AG09309 (cell line): ENCODE data around the gene RBMS3.

Source experiments
- DNase-seq: peaks from one replicate; pipeline ENCODE4 v3.0.0-alpha.2; 2010; ENCODE audit warnings: low read depth
- H3K4me3 ChIP-seq: 2 replicates; pipeline ENCODE4 v1.5.1; 2011; ENCODE audit warnings: mild to moderate bottlenecking, low read depth, low read length, moderate library complexity; ENCODE audit not compliant: control insufficient read depth
- TF ChIP-seq, protein P1 (sequence below): IDR thresholded peaks from 2 replicates; pipeline ENCODE4 v1.5.1; 2011; ENCODE audit warnings: mild to moderate bottlenecking, low read depth, low read length, inconsistent platforms; ENCODE audit not compliant: insufficient read depth, control insufficient read depth; ENCODE audit errors: missing control alignments

RBMS3 gene

GRCh38 chr3:29890801-29891200 lies 609.9 kb downstream of the RBMS3 start:
- TF ChIP-seq, protein P1, sequence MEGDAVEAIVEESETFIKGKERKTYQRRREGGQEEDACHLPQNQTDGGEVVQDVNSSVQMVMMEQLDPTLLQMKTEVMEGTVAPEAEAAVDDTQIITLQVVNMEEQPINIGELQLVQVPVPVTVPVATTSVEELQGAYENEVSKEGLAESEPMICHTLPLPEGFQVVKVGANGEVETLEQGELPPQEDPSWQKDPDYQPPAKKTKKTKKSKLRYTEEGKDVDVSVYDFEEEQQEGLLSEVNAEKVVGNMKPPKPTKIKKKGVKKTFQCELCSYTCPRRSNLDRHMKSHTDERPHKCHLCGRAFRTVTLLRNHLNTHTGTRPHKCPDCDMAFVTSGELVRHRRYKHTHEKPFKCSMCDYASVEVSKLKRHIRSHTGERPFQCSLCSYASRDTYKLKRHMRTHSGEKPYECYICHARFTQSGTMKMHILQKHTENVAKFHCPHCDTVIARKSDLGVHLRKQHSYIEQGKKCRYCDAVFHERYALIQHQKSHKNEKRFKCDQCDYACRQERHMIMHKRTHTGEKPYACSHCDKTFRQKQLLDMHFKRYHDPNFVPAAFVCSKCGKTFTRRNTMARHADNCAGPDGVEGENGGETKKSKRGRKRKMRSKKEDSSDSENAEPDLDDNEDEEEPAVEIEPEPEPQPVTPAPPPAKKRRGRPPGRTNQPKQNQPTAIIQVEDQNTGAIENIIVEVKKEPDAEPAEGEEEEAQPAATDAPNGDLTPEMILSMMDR: no peak
- no peak overlapping the region for H3K4me3 ChIP-seq
- no peak for DNase-seq

DNA sequence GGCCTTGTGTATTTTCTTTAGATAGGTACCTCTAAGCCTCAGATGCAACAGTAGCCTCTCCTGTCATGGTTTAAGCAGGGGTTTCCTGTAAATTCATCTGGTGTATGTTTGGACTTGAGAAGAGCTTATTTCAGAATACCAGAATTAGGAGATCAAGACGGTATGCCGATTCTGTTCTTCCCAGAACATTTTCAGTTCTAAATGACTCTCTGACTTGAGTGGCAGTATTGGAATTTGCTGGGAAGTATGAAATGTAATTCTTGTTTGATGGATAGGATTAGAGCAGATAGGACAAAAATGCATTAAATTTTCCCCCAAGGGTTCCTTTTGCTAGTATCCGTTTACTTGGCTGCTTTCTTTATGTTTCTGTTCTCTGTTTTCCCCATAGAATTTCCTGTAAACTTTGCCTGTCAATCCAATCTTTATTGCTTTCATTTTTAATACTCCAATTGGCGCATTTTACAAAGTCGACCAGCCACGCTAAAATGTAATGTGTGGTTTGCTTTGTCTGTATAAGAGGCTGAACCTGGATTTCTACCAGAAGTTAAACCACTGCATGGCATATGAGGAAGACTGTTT lies 612.2 kb downstream of the RBMS3 start:
- no peak for DNase-seq
- TF ChIP-seq, protein P1: no peak
- H3K4me3 ChIP-seq: no peak overlapping the region

GRCh38 chr3:29896856-29897255 lies 616.0 kb downstream of the RBMS3 start:
- TF ChIP-seq, protein P1: no peak
- DNase-seq: no peak
- no peak overlapping the region for H3K4me3 ChIP-seq

DNA sequence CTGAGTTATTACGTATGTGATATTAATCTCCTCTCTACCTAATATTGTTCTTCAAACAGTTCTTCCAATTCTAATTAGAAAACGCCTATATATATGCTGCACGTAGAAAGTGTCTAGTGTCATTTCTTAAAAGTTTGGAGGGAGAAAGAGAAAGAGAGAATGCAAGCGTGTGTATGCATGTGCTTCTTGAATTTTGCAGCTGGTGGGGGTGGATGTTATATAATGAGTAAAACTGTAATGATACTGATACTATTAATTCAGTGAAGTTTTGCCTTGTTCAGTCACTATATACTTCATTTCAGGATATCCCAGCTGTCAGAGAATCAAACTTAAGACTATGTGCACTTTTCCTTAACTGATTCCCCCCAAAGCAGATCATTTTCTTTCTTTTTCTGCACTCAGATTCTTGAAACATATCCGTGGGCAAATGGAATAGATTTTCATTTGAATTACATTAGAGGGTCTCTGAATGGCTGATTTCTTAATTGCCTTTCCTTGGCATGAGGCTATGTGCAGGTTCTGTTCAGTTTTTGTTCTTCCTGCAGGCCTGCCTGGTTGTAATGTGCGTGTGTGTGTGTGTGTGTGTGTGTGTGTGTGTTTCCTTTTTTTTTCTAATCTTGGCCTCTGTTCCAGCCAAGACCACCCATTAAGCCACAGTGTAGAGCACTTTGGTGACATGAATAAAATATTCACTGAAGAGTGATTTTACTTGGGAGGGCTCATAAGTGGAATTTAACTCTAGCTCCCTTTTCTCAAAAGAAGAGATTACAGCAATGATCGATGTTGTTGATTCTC lies 617.5 kb downstream of the RBMS3 start:
- TF ChIP-seq, protein P1: no peak
- no peak for DNase-seq
- no peak overlapping the region for H3K4me3 ChIP-seq

DNA sequence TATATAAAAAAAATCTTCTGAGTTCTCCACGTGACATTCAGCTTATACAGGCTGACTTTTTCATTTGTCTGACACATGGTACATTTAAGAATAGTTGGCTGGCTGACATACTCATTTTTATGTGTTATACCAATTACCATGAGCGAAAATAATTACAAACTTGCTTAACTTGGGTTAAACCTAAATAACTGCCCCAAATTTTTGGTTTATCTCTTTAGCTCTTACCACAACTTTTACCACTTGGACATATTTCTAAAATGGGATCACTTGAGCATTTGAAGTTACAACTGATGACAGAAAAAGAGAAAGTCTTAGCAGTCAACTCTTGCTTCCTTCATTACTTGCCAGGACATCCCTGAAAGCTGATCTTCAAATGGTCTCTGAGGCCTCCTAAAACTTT lies 618.1 kb downstream of the RBMS3 start:
- no peak for DNase-seq
- H3K4me3 ChIP-seq: no peak overlapping the region
- TF ChIP-seq, protein P1: no peak

DNA sequence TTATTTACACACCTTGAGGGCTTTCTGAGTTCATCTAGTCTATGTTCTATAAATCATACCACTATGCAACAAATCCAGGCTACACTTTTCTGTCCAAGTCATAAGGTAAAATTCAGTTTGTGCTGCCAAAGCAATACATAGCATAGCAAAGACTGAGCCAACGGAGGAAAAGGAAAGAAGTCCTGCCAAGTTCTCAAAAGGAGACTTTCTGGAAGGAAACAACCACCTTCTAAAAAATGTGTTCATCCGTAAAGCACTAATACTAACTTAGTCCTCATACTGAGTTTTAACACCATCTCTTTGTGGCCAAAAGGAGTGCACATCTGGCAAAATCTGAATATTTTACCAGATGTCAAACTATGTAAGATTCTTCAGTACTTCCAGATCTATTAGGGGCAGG lies 620.2 kb downstream of the RBMS3 start:
- TF ChIP-seq, protein P1: no peak
- H3K4me3 ChIP-seq: no peak overlapping the region
- no peak for DNase-seq

- no peak for DNase-seq
- no peak overlapping the region for H3K4me3 ChIP-seq
- TF ChIP-seq, protein P1: no peak
Measured at GRCh38 chr3:29903600-29903999, 622.7 kb downstream of the RBMS3 start.
